ENCODE results near the gene TRIM59.
A peak's percentile ranks its signal among the peaks of the same experiment; 100 is the strongest.
"Not testable (repeated sequence)": the region's sequence is repeated elsewhere in the genome, so short reads cannot be mapped to it uniquely, and the experiment has no call there.

TRIM59 gene

GRCh38 chr3:160459450-160459970 is 9.9 kb upstream of the TRIM59 start:
- Histone ChIP-seq H3K36me3 (ENCODE audit: control insufficient read depth in 2 of 2, insufficient read depth in 2 of 2, low read length in 2 of 2) (no peaks in the 10 kb centered on the region), H3K9me3 (ENCODE audit: control insufficient read depth in 2 of 2, low read length in 2 of 2) (no peaks in the 10 kb centered on the region), H3K4me3 (ENCODE audit: low read length in 2 of 2) (no peak overlapping the region), H3K4me1 (ENCODE audit: control insufficient read depth, insufficient read depth, low read length) (no peaks in the 10 kb centered on the region), H3K27ac (ENCODE audit: low read length) (no peak overlapping the region), H3K9ac (ENCODE audit: low read length in 2 of 2) (no peak overlapping the region), H3K27me3 (ENCODE audit: control insufficient read depth in 1 of 2, insufficient read depth in 2 of 2, low read length in 2 of 2) (peaks cover 0 to 2% of the 10 kb centered on the region in 2 donors)

GRCh38 chr3:160458151-160458550 is 8.6 kb upstream of the TRIM59 start:
- Histone ChIP-seq H3K27ac (ENCODE audit: low read length) (no peak overlapping the region), H3K36me3 (ENCODE audit: control insufficient read depth in 2 of 2, insufficient read depth in 2 of 2, low read length in 2 of 2) (no peaks in the 10 kb centered on the region), H3K4me3 (ENCODE audit: low read length in 2 of 2) (no peak overlapping the region), H3K9ac (ENCODE audit: low read length in 2 of 2) (no peak overlapping the region), H3K9me3 (ENCODE audit: control insufficient read depth in 2 of 2, low read length in 2 of 2) (no peaks in the 10 kb centered on the region), H3K27me3 (ENCODE audit: control insufficient read depth in 1 of 2, insufficient read depth in 2 of 2, low read length in 2 of 2) (peaks cover 0 to 2% of the 10 kb centered on the region in 2 donors), H3K4me1 (ENCODE audit: control insufficient read depth, insufficient read depth, low read length) (no peaks in the 10 kb centered on the region)

GRCh38 chr3:160455846-160456245 is 6.3 kb upstream of the TRIM59 start:
- H3K36me3 ChIP-seq (ENCODE audit: control insufficient read depth in 2 of 2, insufficient read depth in 2 of 2, low read length in 2 of 2): no peaks in the 10 kb centered on the region
- H3K27ac ChIP-seq (ENCODE audit: low read length): no peak overlapping the region
- H3K4me1 ChIP-seq (ENCODE audit: control insufficient read depth, insufficient read depth, low read length): no peaks in the 10 kb centered on the region
- H3K27me3 ChIP-seq (ENCODE audit: control insufficient read depth in 1 of 2, insufficient read depth in 2 of 2, low read length in 2 of 2): no peaks in the 10 kb centered on the region
- H3K9ac ChIP-seq (ENCODE audit: low read length in 2 of 2): no peak overlapping the region
- H3K4me3 ChIP-seq (ENCODE audit: low read length in 2 of 2): no peak overlapping the region
- no peaks in the 10 kb centered on the region for H3K9me3 ChIP-seq (ENCODE audit: control insufficient read depth in 2 of 2, low read length in 2 of 2)

- Histone ChIP-seq H3K27ac (ENCODE audit: low read length) (no peak overlapping the region), H3K27me3 (ENCODE audit: control insufficient read depth in 1 of 2, insufficient read depth in 2 of 2, low read length in 2 of 2) (peaks cover 2 to 5% of the 10 kb centered on the region in 2 donors), H3K36me3 (ENCODE audit: control insufficient read depth in 2 of 2, insufficient read depth in 2 of 2, low read length in 2 of 2) (no peaks in the 10 kb centered on the region), H3K9ac (ENCODE audit: low read length in 2 of 2) (no peak overlapping the region), H3K4me1 (ENCODE audit: control insufficient read depth, insufficient read depth, low read length) (peaks cover 3% of the 10 kb centered on the region), H3K9me3 (ENCODE audit: control insufficient read depth in 2 of 2, low read length in 2 of 2) (peaks cover 0 to 1% of the 10 kb centered on the region in 2 donors), H3K4me3 (ENCODE audit: low read length in 2 of 2) (no peak overlapping the region)
Measured at GRCh38 chr3:160454995-160455394, 5.4 kb upstream of the TRIM59 start.

- H3K27me3 ChIP-seq (ENCODE audit: control insufficient read depth in 1 of 2, insufficient read depth in 2 of 2, low read length in 2 of 2): peaks cover 2 to 12% of the 10 kb centered on the region in 2 donors
- not testable (repeated sequence) for H3K4me3 ChIP-seq (ENCODE audit: low read length in 2 of 2); H3K9me3 ChIP-seq (ENCODE audit: control insufficient read depth in 2 of 2, low read length in 2 of 2); H3K27ac ChIP-seq (ENCODE audit: low read length); H3K9ac ChIP-seq (ENCODE audit: low read length in 2 of 2); H3K36me3 ChIP-seq (ENCODE audit: control insufficient read depth in 2 of 2, insufficient read depth in 2 of 2, low read length in 2 of 2)
- peaks cover 12% of the 10 kb centered on the region for H3K4me1 ChIP-seq (ENCODE audit: control insufficient read depth, insufficient read depth, low read length)
Measured at GRCh38 chr3:160452251-160452650, 2.7 kb upstream of the TRIM59 start.

- no peak overlapping the region for H3K27ac ChIP-seq (ENCODE audit: low read length)
- H3K27me3 ChIP-seq (ENCODE audit: control insufficient read depth in 1 of 2, insufficient read depth in 2 of 2, low read length in 2 of 2): peaks cover 2 to 12% of the 10 kb centered on the region in 2 donors
- H3K9me3 ChIP-seq (ENCODE audit: control insufficient read depth in 2 of 2, low read length in 2 of 2): peaks cover 0 to 2% of the 10 kb centered on the region in 2 donors
- H3K9ac ChIP-seq (ENCODE audit: low read length in 2 of 2): no peak overlapping the region
- no peaks in the 10 kb centered on the region for H3K36me3 ChIP-seq (ENCODE audit: control insufficient read depth in 2 of 2, insufficient read depth in 2 of 2, low read length in 2 of 2)
- peaks cover 12% of the 10 kb centered on the region for H3K4me1 ChIP-seq (ENCODE audit: control insufficient read depth, insufficient read depth, low read length)
- no peak overlapping the region for H3K4me3 ChIP-seq (ENCODE audit: low read length in 2 of 2)
Measured at GRCh38 chr3:160451602-160452001, 2.0 kb upstream of the TRIM59 start.

GRCh38 chr3:160450846-160451245 is 1.3 kb upstream of the TRIM59 start:
- H3K27ac ChIP-seq (ENCODE audit: low read length): no peak overlapping the region
- no peak overlapping the region for H3K4me3 ChIP-seq (ENCODE audit: low read length in 2 of 2)
- H3K36me3 ChIP-seq (ENCODE audit: control insufficient read depth in 2 of 2, insufficient read depth in 2 of 2, low read length in 2 of 2): no peaks in the 10 kb centered on the region
- peaks cover 2 to 12% of the 10 kb centered on the region in 2 donors for H3K27me3 ChIP-seq (ENCODE audit: control insufficient read depth in 1 of 2, insufficient read depth in 2 of 2, low read length in 2 of 2)
- H3K9me3 ChIP-seq (ENCODE audit: control insufficient read depth in 2 of 2, low read length in 2 of 2): peaks cover 0 to 2% of the 10 kb centered on the region in 2 donors
- H3K4me1 ChIP-seq (ENCODE audit: control insufficient read depth, insufficient read depth, low read length): peaks cover 12% of the 10 kb centered on the region
- no peak overlapping the region for H3K9ac ChIP-seq (ENCODE audit: low read length in 2 of 2)

GRCh38 chr3:160448845-160449635 is 546 bp downstream of the TRIM59 start:
- H3K4me3 ChIP-seq (ENCODE audit: low read length in 2 of 2): peak overlapping the region; percentile 84 to 86

GRCh38 chr3:160447544-160447943 is 2.0 kb downstream of the TRIM59 start:
- Histone ChIP-seq H3K27ac (ENCODE audit: low read length) (no peak overlapping the region), H3K9ac (ENCODE audit: low read length in 2 of 2) (no peak overlapping the region), H3K9me3 (ENCODE audit: control insufficient read depth in 2 of 2, low read length in 2 of 2) (peaks cover 0 to 2% of the 10 kb centered on the region in 2 donors), H3K4me3 (ENCODE audit: low read length in 2 of 2) (no peak overlapping the region), H3K4me1 (ENCODE audit: control insufficient read depth, insufficient read depth, low read length) (peaks cover 12% of the 10 kb centered on the region), H3K36me3 (ENCODE audit: control insufficient read depth in 2 of 2, insufficient read depth in 2 of 2, low read length in 2 of 2) (no peaks in the 10 kb centered on the region), H3K27me3 (ENCODE audit: control insufficient read depth in 1 of 2, insufficient read depth in 2 of 2, low read length in 2 of 2) (peaks cover 2 to 12% of the 10 kb centered on the region in 2 donors)

More at GRCh38 chr3:160448845-160449635, 546 bp downstream of the TRIM59 start:
- H3K9ac ChIP-seq (ENCODE audit: low read length in 2 of 2): peak overlapping the region; percentile 58 to 59
- H3K27me3 ChIP-seq (ENCODE audit: control insufficient read depth in 1 of 2, insufficient read depth in 2 of 2, low read length in 2 of 2): peaks cover 2 to 12% of the 10 kb centered on the region in 2 donors
- H3K9me3 ChIP-seq (ENCODE audit: control insufficient read depth in 2 of 2, low read length in 2 of 2): peaks cover 0 to 2% of the 10 kb centered on the region in 2 donors
- peaks cover 12% of the 10 kb centered on the region for H3K4me1 ChIP-seq (ENCODE audit: control insufficient read depth, insufficient read depth, low read length)
- H3K36me3 ChIP-seq (ENCODE audit: control insufficient read depth in 2 of 2, insufficient read depth in 2 of 2, low read length in 2 of 2): no peaks in the 10 kb centered on the region
- peak overlapping the region; percentile 37 for H3K27ac ChIP-seq (ENCODE audit: low read length)

- H3K4me1 ChIP-seq (ENCODE audit: control insufficient read depth, insufficient read depth, low read length): peaks cover 12% of the 10 kb centered on the region
- H3K9me3 ChIP-seq (ENCODE audit: control insufficient read depth in 2 of 2, low read length in 2 of 2): peaks cover 0 to 2% of the 10 kb centered on the region in 2 donors
- H3K36me3 ChIP-seq (ENCODE audit: control insufficient read depth in 2 of 2, insufficient read depth in 2 of 2, low read length in 2 of 2): no peaks in the 10 kb centered on the region
- H3K27ac ChIP-seq (ENCODE audit: low read length): no peak overlapping the region
- peaks cover 2 to 12% of the 10 kb centered on the region in 2 donors for H3K27me3 ChIP-seq (ENCODE audit: control insufficient read depth in 1 of 2, insufficient read depth in 2 of 2, low read length in 2 of 2)
- no peak overlapping the region for H3K9ac ChIP-seq (ENCODE audit: low read length in 2 of 2)
- no peak overlapping the region for H3K4me3 ChIP-seq (ENCODE audit: low read length in 2 of 2)
Measured at GRCh38 chr3:160446522-160447056, 3.0 kb downstream of the TRIM59 start.

GRCh38 chr3:160445854-160446253 is 3.7 kb downstream of the TRIM59 start:
- H3K9me3 ChIP-seq (ENCODE audit: control insufficient read depth in 2 of 2, low read length in 2 of 2): peaks cover 0 to 2% of the 10 kb centered on the region in 2 donors
- no peak overlapping the region for H3K4me3 ChIP-seq (ENCODE audit: low read length in 2 of 2)
- no peak overlapping the region for H3K9ac ChIP-seq (ENCODE audit: low read length in 2 of 2)
- no peaks in the 10 kb centered on the region for H3K36me3 ChIP-seq (ENCODE audit: control insufficient read depth in 2 of 2, insufficient read depth in 2 of 2, low read length in 2 of 2)
- H3K27ac ChIP-seq (ENCODE audit: low read length): no peak overlapping the region
- H3K4me1 ChIP-seq (ENCODE audit: control insufficient read depth, insufficient read depth, low read length): peaks cover 12% of the 10 kb centered on the region
- peaks cover 2 to 12% of the 10 kb centered on the region in 2 donors for H3K27me3 ChIP-seq (ENCODE audit: control insufficient read depth in 1 of 2, insufficient read depth in 2 of 2, low read length in 2 of 2)

Measured in stomach smooth muscle (tissue), 2 donors.